Measurements from ENCODE around the gene BIRC2. TPM values are rescaled to one million over a fixed set of nuclear protein-coding genes. Genes with fewer than 3 reads are reported as not detected.
A peak's percentile ranks its signal among the peaks of the same experiment; 100 is the strongest.
"Not testable (repeated sequence)": the region's sequence is repeated elsewhere in the genome, so short reads cannot be mapped to it uniquely, and the experiment has no call there.

The BIRC2 gene
- 10 to 100 TPM; 48.7 to 92.9 TPM for total RNA-seq

GRCh38 chr11:102346748-102347461 lies at the start of gene BIRC2:
BIRC2 (plus strand) TSS chr11:102347214; CDS start chr11:102349855, 2,641 bp downstream.
- H3K9me3 ChIP-seq = no peaks in the 10 kb centered on the region
- no peaks in the 10 kb centered on the region for H3K27me3 ChIP-seq (replicated peaks; ENCODE audit: insufficient read depth)
- H3K36me3 ChIP-seq = no peaks in the 10 kb centered on the region
- peak within 1 kb of the TSS; percentile 99 to 100 for H3K27ac ChIP-seq
- peaks cover 16 to 31% of the 10 kb centered on the region in 2 donors for H3K4me1 ChIP-seq (ENCODE audit: control insufficient read depth in 1 of 2, low read depth in 2 of 2)
- peak; percentile 69 for TF ChIP-seq CTCF (IDR thresholded peaks at IDR 0.05)
- H3K4me3 ChIP-seq = peak within 1 kb of the TSS; percentile 99
- ATAC-seq (ENCODE audit: insufficient number of reproducible peaks, low FRiP score, low read depth) (peak; percentile 91), DNase-seq (ENCODE audit: low spot score) (peak; percentile 75)

- ATAC-seq (ENCODE audit: insufficient number of reproducible peaks, low FRiP score, low read depth); H3K36me3 ChIP-seq; H3K27ac ChIP-seq; H3K9me3 ChIP-seq; H3K27me3 ChIP-seq (replicated peaks; ENCODE audit: insufficient read depth); DNase-seq (ENCODE audit: low spot score); H3K4me3 ChIP-seq; H3K4me1 ChIP-seq (ENCODE audit: control insufficient read depth in 1 of 2, low read depth in 2 of 2): not testable (repeated sequence)
These were observed 46.2 kb upstream of the BIRC2 start for GRCh38 chr11:102300837-102301236.

GRCh38 chr11:102302241-102302640 lies 44.8 kb upstream of the BIRC2 start:
- no peaks in the 10 kb centered on the region for H3K36me3 ChIP-seq
- peaks cover 0 to 3% of the 10 kb centered on the region in 2 donors for H3K4me1 ChIP-seq (ENCODE audit: control insufficient read depth in 1 of 2, low read depth in 2 of 2)
- DNase-seq (ENCODE audit: low spot score) = no peak
- peaks cover 6% of the 10 kb centered on the region for H3K9me3 ChIP-seq
- TF ChIP-seq CTCF (IDR thresholded peaks at IDR 0.05) = no peak
- ATAC-seq (ENCODE audit: insufficient number of reproducible peaks, low FRiP score, low read depth) = no peak
- no peak overlapping the region for H3K4me3 ChIP-seq
- H3K27ac ChIP-seq = no peak overlapping the region
- no peaks in the 10 kb centered on the region for H3K27me3 ChIP-seq (replicated peaks; ENCODE audit: insufficient read depth)

- H3K36me3 ChIP-seq = no peaks in the 10 kb centered on the region
- H3K4me1 ChIP-seq (ENCODE audit: control insufficient read depth in 1 of 2, low read depth in 2 of 2) = peaks cover 0 to 4% of the 10 kb centered on the region in 2 donors
- H3K27ac ChIP-seq = no peak overlapping the region
- ATAC-seq (ENCODE audit: insufficient number of reproducible peaks, low FRiP score, low read depth) = no peak
- TF ChIP-seq CTCF (IDR thresholded peaks at IDR 0.05) = no peak
- peaks cover 6% of the 10 kb centered on the region for H3K9me3 ChIP-seq
- H3K4me3 ChIP-seq = no peak overlapping the region
- DNase-seq (ENCODE audit: low spot score) = no peak
- no peaks in the 10 kb centered on the region for H3K27me3 ChIP-seq (replicated peaks; ENCODE audit: insufficient read depth)
These were observed 42.3 kb upstream of the BIRC2 start for GRCh38 chr11:102304686-102305085.

- ATAC-seq (ENCODE audit: insufficient number of reproducible peaks, low FRiP score, low read depth) = no peak
- no peak overlapping the region for H3K27ac ChIP-seq
- peaks cover 6% of the 10 kb centered on the region for H3K9me3 ChIP-seq
- TF ChIP-seq CTCF (IDR thresholded peaks at IDR 0.05) = no peak
- no peaks in the 10 kb centered on the region for H3K36me3 ChIP-seq
- H3K27me3 ChIP-seq (replicated peaks; ENCODE audit: insufficient read depth) = no peaks in the 10 kb centered on the region
- no peak for DNase-seq (ENCODE audit: low spot score)
- H3K4me1 ChIP-seq (ENCODE audit: control insufficient read depth in 1 of 2, low read depth in 2 of 2) = peaks cover 0 to 4% of the 10 kb centered on the region in 2 donors
- H3K4me3 ChIP-seq = no peak overlapping the region
These were observed 41.5 kb upstream of the BIRC2 start for GRCh38 chr11:102305352-102306047.

Data from thoracic aorta (tissue), 2 donors.